ENCODE data around the gene WDR26. TPM values are rescaled to one million over a fixed set of nuclear protein-coding genes. Genes with fewer than 3 reads are reported as not detected.
A peak's percentile ranks its signal among the peaks of the same experiment; 100 is the strongest.

The WDR26 gene
- total and polyA plus RNA-seq, 9 of the 15 experiments (the other 6 are each of a cell fraction or from before 2014, with no cell fraction given): 11.5 to 66.0 (median 39.8) TPM

GRCh38 chr1:224390517-224390916, 44.1 kb downstream of the WDR26 start:
- FAIRE-seq (no peak), DNase-seq (ENCODE audit: extremely low read depth in 1 of 4, low spot score in 3 of 4) (no peak), ATAC-seq (no peak)
- H3K4me3 ChIP-seq: no peak overlapping the region
- H2AFZ ChIP-seq (ENCODE audit: low read depth, low read length): no peak overlapping the region
- H3K4me2 ChIP-seq (ENCODE audit: insufficient read depth, low read length): no peak overlapping the region
- in situ Hi-C loops (cut with MboI) (no loop called here), intact Hi-C loops (cut with micrococcal nuclease) (no loop called here)
- H3K36me3 ChIP-seq (ENCODE audit: control insufficient read depth, insufficient read depth, low read length): peaks cover 97% of the 10 kb centered on the region
- H3K27me3 ChIP-seq (ENCODE audit: control insufficient read depth in 2 of 2, insufficient read depth in 2 of 2, low read length in 2 of 2): no peaks in the 10 kb centered on the region
- H3K79me2 ChIP-seq (ENCODE audit: control insufficient read depth, insufficient read depth, low read length): no peaks in the 10 kb centered on the region
- no TSS peak for BruUV-seq (replicated peaks)
- peaks cover 0 to 14% of the 10 kb centered on the region in 2 experiments; a peak in 4 of 5 replicates for H3K4me1 ChIP-seq (replicated peaks in 1 of 2; ENCODE audit: control insufficient read depth in 2 of 2, insufficient read depth in 2 of 2, low read length in 2 of 2)
- H3K27ac ChIP-seq (ENCODE audit: extremely low read depth, low read depth, low read length): no peak overlapping the region
- CTCF ChIA-PET (ENCODE audit: low intra/inter-chr PET ratio): no interaction called here
- TF ChIP-seq SNRNP70 (optimal IDR thresholded peaks at IDR 0.05; ENCODE audit: low read depth, low read length) (no peak), CEBPG (CRISPR knock-in tag; IDR thresholded peaks at IDR 0.05) (no peak), CEBPG (tag; conservative IDR thresholded peaks at IDR 0.05 in 1 of 2, IDR thresholded peaks at IDR 0.05 in 1 of 2) (peak in 1 of 2 experiments; percentile 61; a peak in 2 of 4 replicates), ETS2 (tag; IDR thresholded peaks at IDR 0.05; ENCODE audit: borderline replicate concordance, poor library complexity, severe bottlenecking) (no peak)
- H3K9ac ChIP-seq (ENCODE audit: insufficient read depth in 1 of 2, low read depth in 2 of 2, low read length in 2 of 2): no peak overlapping the region
- POLR2A ChIA-PET: no interaction called here
- H3K9me1 ChIP-seq (ENCODE audit: control insufficient read depth, insufficient read depth, low read length): no peaks in the 10 kb centered on the region
- peaks cover 5% of the 10 kb centered on the region for H4K20me1 ChIP-seq (replicated peaks; ENCODE audit: control insufficient read depth, insufficient read depth, low read length)
- WGBS (ENCODE audit: insufficient coverage, low coverage, missing lambda C conversion rate): 99% methylated on average over 5 of the region's 5 CpGs
- H3K9me3 ChIP-seq (replicated peaks; ENCODE audit: control insufficient read depth, insufficient read depth, low read depth, low read length): no peaks in the 10 kb centered on the region

DNA sequence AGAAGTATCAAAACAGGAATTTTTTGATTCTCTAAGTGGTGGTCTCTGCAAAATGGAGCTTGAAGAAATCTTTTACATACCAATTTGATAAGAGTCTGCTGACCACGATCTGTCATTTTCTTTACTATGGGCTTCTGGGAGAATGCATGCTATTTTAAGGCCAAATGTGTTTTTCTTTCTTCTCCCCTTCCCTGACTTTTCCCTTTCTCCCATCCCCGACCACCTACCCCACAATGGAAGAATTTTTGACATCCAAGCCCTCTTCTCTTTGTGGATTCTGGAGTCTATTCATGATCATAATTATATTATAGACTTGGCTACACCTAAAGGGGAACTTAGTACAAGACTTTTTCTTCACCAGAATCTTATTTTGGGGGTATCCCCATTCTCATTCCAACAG, 46.7 kb downstream of the WDR26 start:
- no peaks in the 10 kb centered on the region for H3K9me3 ChIP-seq (replicated peaks; ENCODE audit: control insufficient read depth, insufficient read depth, low read depth, low read length)
- no peak for TF ChIP-seq KLF6 (CRISPR knock-in tag; IDR thresholded peaks at IDR 0.05; ENCODE audit: borderline replicate concordance)
- TF ChIP-seq CBX2 (IDR thresholded peaks at IDR 0.05; ENCODE audit: insufficient read depth, low read length, poor library complexity, severe bottlenecking): no peak
- peak; percentile 51 for TF ChIP-seq SUPT5H (IDR thresholded peaks at IDR 0.05)
- no peak for TF ChIP-seq KAT2B (IDR thresholded peaks at IDR 0.05; ENCODE audit: low read depth, low read length)
- peak; percentile 37; the same call in 1 of the 2 replicates for TF ChIP-seq POLR2AphosphoS5 (IDR thresholded peaks at IDR 0.05; ENCODE audit: control insufficient read depth, insufficient read depth, low read depth, low read length)
- no peak for TF ChIP-seq MCM3 (IDR thresholded peaks at IDR 0.05)
- TF ChIP-seq POLR2B (IDR thresholded peaks at IDR 0.05; ENCODE audit: low read depth, partially characterized antibody): peak; percentile 21
- TF ChIP-seq POLR2A (conservative IDR thresholded peaks at IDR 0.05): peak; percentile 52
- no peak for TF ChIP-seq PRMT5 (CRISPR knock-in tag; IDR thresholded peaks at IDR 0.05)
- H3K9me1 ChIP-seq (ENCODE audit: control insufficient read depth, insufficient read depth, low read length): no peaks in the 10 kb centered on the region
- intact Hi-C loops (cut with micrococcal nuclease) (no loop called here), in situ Hi-C loops (cut with MboI) (no loop called here)
- peaks cover 77% of the 10 kb centered on the region for H3K36me3 ChIP-seq (ENCODE audit: control insufficient read depth, insufficient read depth, low read length)
- no peak overlapping the region for H3K27ac ChIP-seq (ENCODE audit: extremely low read depth, low read depth, low read length)
- POLR2A ChIA-PET: interaction anchor here (0.5 to 1.7 kb wide), 7 partner anchors 7 to 1520 kb away, joined by 3 to 6 read pairs (median 4); partner anchors contain the start of gene NVL
- H3K4me2 ChIP-seq (ENCODE audit: insufficient read depth, low read length): no peak overlapping the region
- 82% methylated on average over 2 of the region's 2 CpGs for WGBS (ENCODE audit: insufficient coverage, low coverage, missing lambda C conversion rate)
- H3K27me3 ChIP-seq (ENCODE audit: control insufficient read depth in 2 of 2, insufficient read depth in 2 of 2, low read length in 2 of 2): no peaks in the 10 kb centered on the region
- H3K4me1 ChIP-seq (replicated peaks in 1 of 2; ENCODE audit: control insufficient read depth in 2 of 2, insufficient read depth in 2 of 2, low read length in 2 of 2): peaks cover 0 to 6% of the 10 kb centered on the region in 2 experiments; a peak in 3 of 5 replicates
- no peak overlapping the region for H2AFZ ChIP-seq (ENCODE audit: low read depth, low read length)
- H3K9ac ChIP-seq (ENCODE audit: insufficient read depth in 1 of 2, low read depth in 2 of 2, low read length in 2 of 2): no peak overlapping the region
- 0 out of 2 replicates have a peak, but pooled peaks cover 5% of the 10 kb centered on the region for H4K20me1 ChIP-seq (replicated peaks; ENCODE audit: control insufficient read depth, insufficient read depth, low read length)
- CTCF ChIA-PET (ENCODE audit: low intra/inter-chr PET ratio): no interaction called here
- no peak overlapping the region for H3K4me3 ChIP-seq
- H3K79me2 ChIP-seq (ENCODE audit: control insufficient read depth, insufficient read depth, low read length): no peaks in the 10 kb centered on the region
- BruUV-seq (replicated peaks): no TSS peak
- FAIRE-seq (no peak), ATAC-seq (no peak), DNase-seq (ENCODE audit: extremely low read depth in 1 of 4, low spot score in 3 of 4) (no peak)

Measured in K562 (cell line).